ENCODE measurements around the gene MLC1.

The MLC1 gene

DNA sequence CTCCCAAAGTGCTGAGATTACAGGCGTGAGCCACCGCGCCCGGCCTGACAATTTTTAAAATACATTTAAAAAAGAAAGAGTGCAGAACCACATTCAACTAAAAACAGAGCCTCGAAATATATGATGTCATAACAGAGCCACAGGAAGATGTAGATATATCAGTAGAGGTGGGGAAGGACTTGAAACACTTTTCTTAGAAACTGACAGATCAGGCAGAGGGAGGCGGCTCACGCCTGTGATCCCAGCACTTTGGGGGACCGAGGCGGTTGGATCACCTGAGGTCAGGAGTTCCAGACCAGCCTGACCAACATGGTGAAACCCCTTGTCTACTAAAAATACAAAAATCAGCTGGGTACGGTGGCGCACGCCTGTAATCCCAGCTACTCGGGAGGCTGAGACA lies 7.0 kb downstream of the MLC1 start:
- TF ChIP-seq CREB5 (CRISPR knock-in tag; IDR thresholded peaks at IDR 0.05; ENCODE audit: low read depth), result no peak
- TF ChIP-seq OSR1 (CRISPR knock-in tag; IDR thresholded peaks at IDR 0.05), result no peak
- TF ChIP-seq TSHZ2 (CRISPR knock-in tag; IDR thresholded peaks at IDR 0.05), result no peak
- TF ChIP-seq GLIS3 (CRISPR knock-in tag; IDR thresholded peaks at IDR 0.05), result no peak
- no peak for TF ChIP-seq ZFP3 (CRISPR knock-in tag; IDR thresholded peaks at IDR 0.05)
- no peak for TF ChIP-seq PPARA (CRISPR knock-in tag; IDR thresholded peaks at IDR 0.05; ENCODE audit: borderline replicate concordance)
- TF ChIP-seq TOX (CRISPR knock-in tag; IDR thresholded peaks at IDR 0.05; ENCODE audit: borderline replicate concordance), result no peak
- no peak for TF ChIP-seq BACH2 (CRISPR knock-in tag; IDR thresholded peaks at IDR 0.05; ENCODE audit: borderline replicate concordance)
- no peak for TF ChIP-seq ARNTL (CRISPR knock-in tag; IDR thresholded peaks at IDR 0.05; ENCODE audit: borderline replicate concordance, low read depth)
- no peak for TF ChIP-seq ZNF8 (CRISPR knock-in tag; IDR thresholded peaks at IDR 0.05)
- no peak for TF ChIP-seq ISL1 (CRISPR knock-in tag; IDR thresholded peaks at IDR 0.05)
- no peak for TF ChIP-seq ZNF70 (CRISPR knock-in tag; IDR thresholded peaks at IDR 0.05)
- TF ChIP-seq POU6F1 (CRISPR knock-in tag; IDR thresholded peaks at IDR 0.05; ENCODE audit: borderline replicate concordance, low read depth), result no peak
- no peak for TF ChIP-seq ESRRG (CRISPR knock-in tag; IDR thresholded peaks at IDR 0.05)
- ATAC-seq, result no peak

DNA sequence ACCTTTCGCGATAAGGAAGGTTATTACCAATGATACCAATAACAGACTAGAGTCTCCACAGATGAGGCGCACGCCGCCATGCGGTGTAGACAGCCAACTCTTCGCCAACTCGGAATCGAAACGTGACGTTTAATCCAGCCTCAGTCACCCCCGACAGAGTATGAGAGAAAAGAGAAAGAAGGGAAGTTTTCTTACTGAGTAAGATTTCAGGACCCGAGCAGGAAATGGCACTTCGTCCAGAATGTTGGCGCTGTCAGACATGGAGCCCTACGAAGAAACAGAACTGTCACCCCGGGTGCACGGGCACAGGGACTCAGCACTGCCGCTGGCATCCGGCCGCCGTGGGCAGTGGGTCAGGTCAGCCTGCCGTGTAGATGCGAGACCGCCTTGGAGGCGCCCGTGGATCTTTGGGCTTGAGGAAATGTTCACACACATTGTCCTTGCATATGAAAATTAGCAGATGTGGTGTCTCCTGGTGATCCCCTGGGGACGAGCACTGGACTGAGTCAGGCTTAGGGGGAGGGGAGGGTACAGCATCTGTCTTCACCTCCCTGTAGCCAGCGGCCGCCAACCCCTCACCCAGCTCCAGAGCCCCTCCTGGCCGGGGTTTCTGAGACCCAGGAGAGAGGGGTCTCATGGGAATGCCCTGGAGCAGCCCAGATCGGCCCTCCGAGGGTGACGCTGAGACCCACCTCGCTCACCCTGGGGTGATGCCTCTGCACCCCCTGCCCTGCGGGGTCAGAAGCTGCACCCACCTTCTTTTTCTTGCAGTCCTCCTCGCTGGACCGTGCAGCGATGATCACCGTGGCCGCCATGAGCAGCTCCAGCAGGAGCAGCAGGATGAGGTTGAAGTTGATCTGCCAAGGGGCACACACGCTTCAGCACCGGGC lies 8.3 kb downstream of the MLC1 start:
- TF ChIP-seq ISL1 (CRISPR knock-in tag; IDR thresholded peaks at IDR 0.05) (no peak), ZC3H10 (CRISPR knock-in tag; IDR thresholded peaks at IDR 0.05) (no peak)
- TF ChIP-seq, protein P1, sequence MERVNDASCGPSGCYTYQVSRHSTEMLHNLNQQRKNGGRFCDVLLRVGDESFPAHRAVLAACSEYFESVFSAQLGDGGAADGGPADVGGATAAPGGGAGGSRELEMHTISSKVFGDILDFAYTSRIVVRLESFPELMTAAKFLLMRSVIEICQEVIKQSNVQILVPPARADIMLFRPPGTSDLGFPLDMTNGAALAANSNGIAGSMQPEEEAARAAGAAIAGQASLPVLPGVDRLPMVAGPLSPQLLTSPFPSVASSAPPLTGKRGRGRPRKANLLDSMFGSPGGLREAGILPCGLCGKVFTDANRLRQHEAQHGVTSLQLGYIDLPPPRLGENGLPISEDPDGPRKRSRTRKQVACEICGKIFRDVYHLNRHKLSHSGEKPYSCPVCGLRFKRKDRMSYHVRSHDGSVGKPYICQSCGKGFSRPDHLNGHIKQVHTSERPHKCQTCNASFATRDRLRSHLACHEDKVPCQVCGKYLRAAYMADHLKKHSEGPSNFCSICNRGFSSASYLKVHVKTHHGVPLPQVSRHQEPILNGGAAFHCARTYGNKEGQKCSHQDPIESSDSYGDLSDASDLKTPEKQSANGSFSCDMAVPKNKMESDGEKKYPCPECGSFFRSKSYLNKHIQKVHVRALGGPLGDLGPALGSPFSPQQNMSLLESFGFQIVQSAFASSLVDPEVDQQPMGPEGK (CRISPR knock-in tag; IDR thresholded peaks at IDR 0.05; ENCODE audit: borderline replicate concordance), result no peak
- no peak for ATAC-seq

DNA sequence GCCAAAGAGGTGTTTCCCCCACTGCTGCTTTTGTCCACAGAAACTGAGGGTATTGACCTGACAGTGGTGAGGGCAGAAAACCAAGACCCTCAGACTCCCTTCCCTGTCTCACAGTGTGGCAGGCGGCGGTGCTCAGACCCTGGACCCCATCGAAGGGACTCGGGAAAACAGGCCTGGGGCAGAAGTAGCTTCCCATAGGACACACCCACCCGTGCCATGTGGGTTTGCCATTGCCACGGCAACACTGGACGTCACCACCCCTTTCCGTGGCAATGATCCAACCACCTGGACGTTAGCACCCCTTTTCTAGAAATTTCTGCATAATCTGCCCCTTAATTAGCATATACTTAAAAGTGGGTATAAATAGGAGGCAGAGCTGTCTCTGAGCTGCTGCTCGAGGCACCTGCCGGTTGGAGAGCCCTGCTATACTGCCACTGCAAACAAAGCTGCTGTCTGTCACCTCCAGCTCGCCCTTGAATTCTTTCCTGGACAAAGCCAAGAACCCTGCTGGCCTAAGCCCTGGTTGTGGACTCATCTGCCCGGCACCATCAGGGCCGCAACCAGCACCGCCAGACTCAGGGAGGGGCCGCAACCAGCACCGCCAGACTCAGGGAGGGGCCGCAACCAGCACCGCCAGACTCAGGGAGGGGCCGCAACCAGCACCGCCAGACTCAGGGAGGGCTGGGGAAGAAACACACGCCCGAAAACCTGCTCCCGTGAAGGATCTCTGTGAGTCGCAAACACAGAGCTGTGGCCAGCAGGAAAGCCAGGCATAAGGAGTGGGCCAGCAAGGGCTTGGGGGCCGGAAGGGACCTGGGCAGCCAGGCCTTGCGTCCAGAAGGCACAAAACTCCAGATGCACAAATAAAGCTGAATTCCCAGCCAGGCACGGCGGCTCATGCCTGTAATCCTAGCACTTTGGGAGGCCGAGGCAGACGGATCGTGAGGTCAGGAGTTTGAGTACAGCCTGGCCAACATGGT lies 10.4 kb downstream of the MLC1 start:
- TF ChIP-seq, protein P1 (CRISPR knock-in tag; IDR thresholded peaks at IDR 0.05; ENCODE audit: borderline replicate concordance), result no peak
- TF ChIP-seq GLIS3 (CRISPR knock-in tag; IDR thresholded peaks at IDR 0.05), result no peak
- TF ChIP-seq POU6F1 (CRISPR knock-in tag; IDR thresholded peaks at IDR 0.05; ENCODE audit: borderline replicate concordance, low read depth), result no peak
- no peak for TF ChIP-seq ZNF8 (CRISPR knock-in tag; IDR thresholded peaks at IDR 0.05)
- TF ChIP-seq RARB (CRISPR knock-in tag; IDR thresholded peaks at IDR 0.05), result no peak
- TF ChIP-seq ZFP3 (CRISPR knock-in tag; IDR thresholded peaks at IDR 0.05), result no peak
- TF ChIP-seq ISL1 (CRISPR knock-in tag; IDR thresholded peaks at IDR 0.05), result no peak
- no peak for TF ChIP-seq ZNF70 (CRISPR knock-in tag; IDR thresholded peaks at IDR 0.05)
- no peak for TF ChIP-seq ZFP30 (CRISPR knock-in tag; IDR thresholded peaks at IDR 0.05)
- no peak for TF ChIP-seq ZNF565 (CRISPR knock-in tag; conservative IDR thresholded peaks at IDR 0.05; ENCODE audit: low read depth)
- TF ChIP-seq TSHZ2 (CRISPR knock-in tag; IDR thresholded peaks at IDR 0.05), result no peak
- TF ChIP-seq OSR1 (CRISPR knock-in tag; IDR thresholded peaks at IDR 0.05), result no peak
- ATAC-seq, result no peak

All from SK-N-SH treated with all-trans-retinoic acid at 6 μM for 48 hours (cell line).